ENCODE measurements around the gene KATNAL2. TPM values are rescaled to one million over a fixed set of nuclear protein-coding genes. Genes with fewer than 3 reads are reported as not detected.

The KATNAL2 gene
- total and polyA plus RNA-seq, 10 of the 15 experiments (the other 5 are each of a cell fraction or from before 2014, with no cell fraction given) = 0.20 to 2.4 (median 1.7) TPM

- TF ChIP-seq ETV6 (conservative IDR thresholded peaks at IDR 0.05 in 1 of 2, IDR thresholded peaks at IDR 0.05 in 1 of 2; ENCODE audit: borderline replicate concordance in 1 of 2, low read depth in 1 of 2) = no peak
- TF ChIP-seq IKZF2 (IDR thresholded peaks at IDR 0.05) = no peak
These were observed 6.5 kb upstream of the KATNAL2 start (continued) for GRCh38 chr18:46910856-46911255.

- no peak for TF ChIP-seq JUND (IDR thresholded peaks at IDR 0.05; ENCODE audit: low read depth, low read length)
- TF ChIP-seq MLLT1 (IDR thresholded peaks at IDR 0.05) = peak; percentile 82; the same call in 1 of the 2 replicates
- no TSS peak for BruUV-seq (replicated peaks)
- DNase-seq (ENCODE audit: low read depth, low spot score) (no peak), FAIRE-seq (peak; percentile 56), ATAC-seq (no peak)
- Histone ChIP-seq H3K9ac (ENCODE audit: control insufficient read depth, insufficient read depth, low read length) (peak overlapping the region; percentile 90; the same call in 1 of the 2 replicates), H3K4me2 (ENCODE audit: control insufficient read depth, insufficient read depth) (peak overlapping the region; percentile 92), H3K27me3 (replicated peaks in 1 of 2; ENCODE audit: control insufficient read depth in 2 of 2, insufficient read depth in 2 of 2, low read length in 1 of 2) (no peaks in the 10 kb centered on the region), H3K9me3 (replicated peaks; ENCODE audit: control insufficient read depth, insufficient read depth, low read length) (no peaks in the 10 kb centered on the region), H4K20me1 (ENCODE audit: control insufficient read depth, insufficient read depth) (no peaks in the 10 kb centered on the region), H2AFZ (ENCODE audit: control insufficient read depth, low read depth, low read length) (peak overlapping the region; percentile 76), H3K79me2 (ENCODE audit: control insufficient read depth, insufficient read depth, low read length) (peaks cover 48% of the 10 kb centered on the region), H3K4me1 (ENCODE audit: control insufficient read depth, insufficient read depth, low read length) (no peaks in the 10 kb centered on the region; the same call in 1 of the 2 replicates), H3K36me3 (ENCODE audit: control insufficient read depth in 2 of 2, insufficient read depth in 2 of 2, low read length in 1 of 2) (no peaks in the 10 kb centered on the region), H3K4me3 (peak overlapping the region; percentile 94), H3K27ac (ENCODE audit: control insufficient read depth, insufficient read depth) (peak overlapping the region; percentile 82)
- SMC1A ChIA-PET (ENCODE audit: uncharacterized antibody, unreplicated experiment) = interaction anchor here (0.6 to 1.2 kb wide), 5 partner anchors 23 to 143 kb away, joined by 3 to 7 read pairs (median 3); no protein-coding TSS in a partner anchor
- CTCF ChIA-PET = interaction anchor here (0.6 to 1.6 kb wide), 7 partner anchors 13 to 1248 kb away, joined by 3 to 8 read pairs (median 4); no protein-coding TSS in a partner anchor
- intact Hi-C loops (cut with micrococcal nuclease; ENCODE audit: unreplicated experiment) (loop anchor here (10.0 kb wide), 2 partner anchors 249 to 261 kb away; partner anchors contain the start of gene LOXHD1), in situ Hi-C loops (cut with MboI) (no loop called here)
- POLR2A ChIA-PET = interaction anchor here (0.7 kb wide), 3 partner anchors 198 to 757 kb away, joined by 3 to 6 read pairs (median 4); no protein-coding TSS in a partner anchor
- RAD21 ChIA-PET (ENCODE audit: unreplicated experiment) = interaction anchor here (0.6 to 2.0 kb wide), 8 partner anchors 11 to 128 kb away, joined by 3 to 13 read pairs (median 5); no protein-coding TSS in a partner anchor
- WGBS (ENCODE audit: insufficient coverage, insufficient replicate concordance, low lambda C conversion rate, missing lambda C conversion rate) = 87% methylated on average over 12 of the region's 12 CpGs
These were observed 1.4 kb upstream of the KATNAL2 start for GRCh38 chr18:46915800-46916550.
